Measurements from ENCODE around the gene SPG11.

- TF ChIP-seq CTCF (IDR thresholded peaks at IDR 0.05) = peak; percentile 21
- TF ChIP-seq EZH2 (IDR thresholded peaks at IDR 0.05; ENCODE audit: borderline replicate concordance, insufficient read depth, low read depth, low read length, poor library complexity, severe bottlenecking) = no peak
These were observed 117.3 kb downstream of the SPG11 start for GRCh38 chr15:44545913-44546802.
